HCT116 (cell line): ENCODE results near the gene FBXW8. TPM values are rescaled to one million over a fixed set of nuclear protein-coding genes. Genes with fewer than 3 reads are reported as not detected.
A peak's percentile ranks its signal among the peaks of the same experiment; 100 is the strongest.

Experiments used
- ATAC-seq: fragments of 200-7000 bp; cut with Tn5 transposase; 2 replicates; pipeline ENCODE4 v1.9.1; 2020; ENCODE audit warnings: mild to moderate bottlenecking, moderate library complexity
- BruUV-seq: library from RNA; stranded (reverse); fragments of 400-500 nt; replicated peaks from 2 replicates; lab custom pipeline; 2021; lab: Mats Ljungman, UMichigan
- CTCF ChIA-PET: fragments of 300-600 bp; sonication (Branson Sonifier 250); formaldehyde crosslinking; loops from one replicate; lab custom pipeline; 2021; ENCODE audit warnings: antibody characterized with exemption; lab: Charles Lee
- POLR2A ChIA-PET: fragments of 300-600, 350-600 bp; sonication (Branson Sonifier 250); formaldehyde crosslinking; loops from one replicate; lab custom pipeline; 2021; ENCODE audit warnings: antibody characterized with exemption; lab: Charles Lee
- RAD21 ChIA-PET, 2 experiments: fragments of 300-600 bp; sonication (Branson Sonifier 250); formaldehyde crosslinking; loops; one replicate each; lab custom pipeline; 2023; ENCODE audit warnings: low total read pairs in 2 of 2; ENCODE audit not compliant: uncharacterized antibody in 2 of 2, unreplicated experiment in 2 of 2, low non-redundant PET in 1 of 2; lab: Charles Lee
- DNase-seq: peaks from one replicate; pipeline ENCODE4 v3.0.0-alpha.2; 2010; ENCODE audit warnings: low read depth, low spot score
- H2AFZ ChIP-seq: fragments of 200-600 bp; shearing (Covaris generic), sonication (generic); 2 replicates; pipeline ENCODE4 v1.6.1; 2017; ENCODE audit warnings: low read depth, mixed run types, mixed read lengths, antibody characterized with exemption, low read length; ENCODE audit not compliant: poor library complexity, severe bottlenecking
- H3K27ac ChIP-seq: 2 replicates; pipeline ENCODE4 v1.5.1; 2012; ENCODE audit warnings: low read depth, low read length
- H3K27me3 ChIP-seq: fragments of 200-600 bp; sonication (generic); 2 replicates; pipeline ENCODE4 v1.6.1; 2016; ENCODE audit warnings: mixed run types, low read length, mixed read lengths; ENCODE audit not compliant: insufficient read depth
- H3K36me3 ChIP-seq, 2 experiments: fragments of 200-500 bp in 1 of 2; fragments of 200-600 bp in 1 of 2; sonication (Bioruptor generic) in 1 of 2; sonication (generic) in 1 of 2; 2 replicates each; pipeline versions ENCODE4 v1.5.1 to v1.6.1; 2014 to 2016; ENCODE audit warnings: low read length in 2 of 2, inconsistent platforms in 1 of 2, mixed read lengths in 1 of 2, mixed run types in 1 of 2; ENCODE audit not compliant: insufficient read depth in 2 of 2, control insufficient read depth in 1 of 2
- H3K4me1 ChIP-seq, 2 experiments: fragments of 200-600 bp in 1 of 2; sonication (generic) in 1 of 2; 2 replicates each; pipeline versions ENCODE4 v1.5.1 to v1.6.1; 2012 to 2017; ENCODE audit warnings: low read length in 2 of 2, inconsistent platforms in 1 of 2, mild to moderate bottlenecking in 1 of 2, mixed read lengths in 1 of 2, mixed run types in 1 of 2, moderate library complexity in 1 of 2; ENCODE audit not compliant: insufficient read depth in 2 of 2, control insufficient read depth in 1 of 2
- H3K4me2 ChIP-seq: fragments of 200-600 bp; sonication (generic); 2 replicates; pipeline ENCODE4 v1.6.1; 2017; ENCODE audit warnings: mixed run types, low read length, mixed read lengths
- H3K4me3 ChIP-seq, 2 experiments: fragments of 200-600 bp in 1 of 2; sonication (generic) in 1 of 2; replicated peaks in 1 of 2; 2 replicates each; pipeline ENCODE4 v1.5.1; 2011 to 2016; ENCODE audit warnings: low read length in 2 of 2, control low read depth in 1 of 2, low read depth in 1 of 2, mild to moderate bottlenecking in 1 of 2, mixed read lengths in 1 of 2, mixed run types in 1 of 2
- H3K79me2 ChIP-seq: fragments of 200-600 bp; sonication (generic); 2 replicates; pipeline ENCODE4 v1.6.1; 2017; ENCODE audit warnings: mild to moderate bottlenecking, mixed run types, low read length, moderate library complexity, mixed read lengths; ENCODE audit not compliant: insufficient read depth
- H3K9ac ChIP-seq: fragments of 200-600 bp; sonication (generic); 2 replicates; pipeline ENCODE4 v1.6.1; 2016; ENCODE audit warnings: low read length, mixed read lengths
- H3K9me2 ChIP-seq: fragments of 200-600 bp; sonication (generic), shearing (Covaris generic); 2 replicates; pipeline ENCODE4 v1.6.1; 2017; ENCODE audit warnings: mixed run types, mild to moderate bottlenecking, moderate library complexity; ENCODE audit not compliant: insufficient read depth
- H3K9me3 ChIP-seq, 2 experiments: fragments of 200-500 bp in 1 of 2; fragments of 200-600 bp in 1 of 2; sonication (Bioruptor generic) in 1 of 2; sonication (generic) in 1 of 2; 2 replicates each; pipeline ENCODE4 v1.6.1; 2014 to 2017; ENCODE audit warnings: low read length in 2 of 2, mixed read lengths in 2 of 2, inconsistent platforms in 1 of 2, low read depth in 1 of 2, mild to moderate bottlenecking in 1 of 2, mixed run types in 1 of 2, moderate library complexity in 1 of 2; ENCODE audit not compliant: control insufficient read depth in 1 of 2, insufficient read depth in 1 of 2
- H4K20me1 ChIP-seq: fragments of 200-600 bp; sonication (generic), shearing (Covaris generic); 2 replicates; pipeline ENCODE4 v1.6.1; 2017; ENCODE audit warnings: mixed run types, mild to moderate bottlenecking, moderate library complexity; ENCODE audit not compliant: insufficient read depth
- ATF3 ChIP-seq: IDR thresholded peaks from 2 replicates; pipeline ENCODE4 v1.6.1; 2012
- CEBPB ChIP-seq: IDR thresholded peaks from 2 replicates; pipeline ENCODE4 v1.6.1; 2012; ENCODE audit warnings: low read depth
- EGR1 ChIP-seq: IDR thresholded peaks from 2 replicates; pipeline ENCODE4 v1.6.1; 2012; ENCODE audit warnings: low read depth
- EZH2phosphoT487 ChIP-seq: fragments of 200-600 bp; IDR thresholded peaks from 2 replicates; pipeline ENCODE4 v1.6.1; 2018; ENCODE audit warnings: antibody characterized with exemption, borderline replicate concordance
- POLR2AphosphoS5 ChIP-seq: IDR thresholded peaks from 2 replicates; pipeline ENCODE4 v1.6.1; 2011; ENCODE audit warnings: mild to moderate bottlenecking, low read depth, low read length, moderate library complexity
- RAD21 ChIP-seq: IDR thresholded peaks from 2 replicates; pipeline ENCODE4 v1.6.1; 2012; ENCODE audit warnings: low read depth, mild to moderate bottlenecking
- REST ChIP-seq: IDR thresholded peaks from 2 replicates; pipeline ENCODE4 v1.6.1; 2012; ENCODE audit warnings: low read depth
- ZBTB33 ChIP-seq: IDR thresholded peaks from 2 replicates; pipeline ENCODE4 v1.6.1; 2011; ENCODE audit warnings: mild to moderate bottlenecking, low read length, moderate library complexity; ENCODE audit not compliant: insufficient replicate concordance; ENCODE audit errors: extremely low read depth
- intact Hi-C: fragments of 100-400 bp; cut with micrococcal nuclease; formaldehyde crosslinking; loops from 2 replicates; pipeline ENCODE4 v1.10.0; 2022
- total RNA-seq: library from RNA; stranded (reverse); gene quantifications from one replicate; pipeline ENCODE4 v1.2.1, GENCODE V29; 2021; ENCODE audit not compliant: unreplicated experiment
- TF ChIP-seq, protein P1 (sequence below), 3 experiments: fragments of 200-600 bp in 1 of 3; sonication (generic) in 1 of 3; IDR thresholded peaks in 2 of 3; conservative IDR thresholded peaks in 1 of 3; 2 replicates each; pipeline ENCODE4 v1.5.1; 2012 to 2017; ENCODE audit warnings: low read depth in 2 of 3, low read length in 2 of 3, antibody characterized with exemption in 1 of 3, borderline replicate concordance in 1 of 3, control low read depth in 1 of 3, mild to moderate bottlenecking in 1 of 3, mixed read lengths in 1 of 3, mixed run types in 1 of 3, moderate library complexity in 1 of 3; ENCODE audit not compliant: insufficient read depth in 1 of 3

The FBXW8 gene
- total RNA-seq, 1 experiment from 2014 or later = 14.6 TPM

DNA sequence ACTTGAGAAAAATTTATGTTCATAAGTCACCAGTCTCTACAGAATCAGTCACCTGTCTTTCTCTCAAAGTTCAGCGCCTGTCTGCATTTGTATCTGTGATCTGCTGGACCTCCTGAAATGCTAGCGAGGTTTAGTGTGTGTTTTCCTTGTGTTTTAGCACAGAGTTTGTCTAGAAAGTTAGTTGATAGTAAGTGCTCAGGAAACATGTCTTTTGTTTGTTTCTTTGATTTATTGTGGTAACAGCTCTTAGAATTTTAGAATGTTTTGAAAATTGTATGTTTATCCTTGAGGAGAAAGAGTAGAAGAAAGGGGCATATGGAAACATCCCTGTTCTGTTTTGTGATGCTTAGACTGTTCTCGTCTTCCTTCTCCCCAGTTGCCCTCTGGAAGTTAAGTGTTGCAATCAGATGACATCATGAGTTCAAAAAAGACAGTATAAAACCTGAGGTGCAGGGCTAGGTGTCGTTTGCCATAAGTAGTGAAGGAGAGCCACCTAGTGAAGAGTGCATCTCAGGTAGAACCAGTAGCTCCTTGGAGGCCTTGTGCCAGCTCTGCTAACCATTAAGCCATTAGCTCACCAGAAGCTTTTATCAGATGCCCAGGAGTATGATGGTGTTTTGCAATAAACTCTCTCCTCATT is 44.8 kb downstream of the FBXW8 start:
- Histone ChIP-seq H3K4me1 (no peaks in the 10 kb centered on the region; a peak in 1 of 4 replicates), H3K9ac (no peak overlapping the region), H3K9me3 (no peaks in the 10 kb centered on the region), H4K20me1 (no peaks in the 10 kb centered on the region), H3K4me3 (no peak overlapping the region), H3K27ac (no peak overlapping the region), H3K4me2 (no peak overlapping the region), H3K27me3 (no peaks in the 10 kb centered on the region), H2AFZ (no peak overlapping the region), H3K9me2 (no peaks in the 10 kb centered on the region), H3K79me2 (no peaks in the 10 kb centered on the region; the same call in 1 of the 2 replicates)
- DNase-seq (peak; percentile 45), ATAC-seq (peak; percentile 69)
- intact Hi-C loops = loop anchor here (1.0 kb wide), 2 partner anchors 182 to 252 kb away; no protein-coding TSS in a partner anchor
- POLR2A ChIA-PET = no interaction called here
- CTCF ChIA-PET = interaction anchor here (1.0 to 2.6 kb wide), 4 partner anchors 196 to 253 kb away, joined by 3 to 18 read pairs (median 7); no protein-coding TSS in a partner anchor
- TF ChIP-seq ZBTB33 = no peak
- TF ChIP-seq, protein P1, sequence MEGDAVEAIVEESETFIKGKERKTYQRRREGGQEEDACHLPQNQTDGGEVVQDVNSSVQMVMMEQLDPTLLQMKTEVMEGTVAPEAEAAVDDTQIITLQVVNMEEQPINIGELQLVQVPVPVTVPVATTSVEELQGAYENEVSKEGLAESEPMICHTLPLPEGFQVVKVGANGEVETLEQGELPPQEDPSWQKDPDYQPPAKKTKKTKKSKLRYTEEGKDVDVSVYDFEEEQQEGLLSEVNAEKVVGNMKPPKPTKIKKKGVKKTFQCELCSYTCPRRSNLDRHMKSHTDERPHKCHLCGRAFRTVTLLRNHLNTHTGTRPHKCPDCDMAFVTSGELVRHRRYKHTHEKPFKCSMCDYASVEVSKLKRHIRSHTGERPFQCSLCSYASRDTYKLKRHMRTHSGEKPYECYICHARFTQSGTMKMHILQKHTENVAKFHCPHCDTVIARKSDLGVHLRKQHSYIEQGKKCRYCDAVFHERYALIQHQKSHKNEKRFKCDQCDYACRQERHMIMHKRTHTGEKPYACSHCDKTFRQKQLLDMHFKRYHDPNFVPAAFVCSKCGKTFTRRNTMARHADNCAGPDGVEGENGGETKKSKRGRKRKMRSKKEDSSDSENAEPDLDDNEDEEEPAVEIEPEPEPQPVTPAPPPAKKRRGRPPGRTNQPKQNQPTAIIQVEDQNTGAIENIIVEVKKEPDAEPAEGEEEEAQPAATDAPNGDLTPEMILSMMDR (IDR thresholded peaks at IDR 0.05 in 2 of 3, conservative IDR thresholded peaks at IDR 0.05 in 1 of 3; ENCODE audit: borderline replicate concordance in 1 of 3, insufficient read depth in 1 of 3, low read depth in 2 of 3, low read length in 2 of 3) = peak; percentile 12 to 53 (median 33); a peak in 3 of 6 replicates
- peak; percentile 82 for TF ChIP-seq RAD21
- TF ChIP-seq CEBPB = peak; percentile 92
- TF ChIP-seq POLR2AphosphoS5 = no peak
- no peak for TF ChIP-seq REST
- TF ChIP-seq EZH2phosphoT487 = no peak
- TF ChIP-seq ATF3 = no peak
- no peak for TF ChIP-seq EGR1
- TF ChIP-seq, all 23 proteins: peak for 3
- RAD21 ChIA-PET = no interaction called here
- BruUV-seq = no TSS peak
- no peaks in the 10 kb centered on the region for H3K36me3 ChIP-seq
